Measurements from ENCODE around the gene NOP56. TPM values are rescaled to one million over a fixed set of nuclear protein-coding genes. Genes with fewer than 3 reads are reported as not detected.

Gene NOP56
- total and polyA plus RNA-seq, 9 of the 15 experiments (the other 6 are each of a cell fraction or from before 2014, with no cell fraction given) = 295 to 697 (median 439) TPM

GRCh38 chr20:2706688-2707352 lies 54.4 kb downstream of the NOP56 start:
- Histone ChIP-seq H3K4me3 (no peak overlapping the region), H3K4me1 (replicated peaks in 1 of 2; ENCODE audit: control insufficient read depth in 2 of 2, insufficient read depth in 2 of 2, low read length in 2 of 2) (no peaks in the 10 kb centered on the region), H3K27ac (ENCODE audit: extremely low read depth, low read depth, low read length) (no peak overlapping the region), H3K27me3 (ENCODE audit: control insufficient read depth in 2 of 2, insufficient read depth in 2 of 2, low read length in 2 of 2) (peaks cover 2 to 51% of the 10 kb centered on the region in 2 experiments; a peak in 2 of 5 replicates), H3K79me2 (ENCODE audit: control insufficient read depth, insufficient read depth, low read length) (no peaks in the 10 kb centered on the region), H2AFZ (ENCODE audit: low read depth, low read length) (no peak overlapping the region), H3K9ac (ENCODE audit: insufficient read depth in 1 of 2, low read depth in 2 of 2, low read length in 2 of 2) (no peak overlapping the region), H4K20me1 (replicated peaks; ENCODE audit: control insufficient read depth, insufficient read depth, low read length) (no peaks in the 10 kb centered on the region), H3K36me3 (ENCODE audit: control insufficient read depth, insufficient read depth, low read length) (no peaks in the 10 kb centered on the region), H3K9me3 (replicated peaks; ENCODE audit: control insufficient read depth, insufficient read depth, low read depth, low read length) (no peaks in the 10 kb centered on the region), H3K4me2 (ENCODE audit: insufficient read depth, low read length) (no peak overlapping the region), H3K9me1 (ENCODE audit: control insufficient read depth, insufficient read depth, low read length) (no peaks in the 10 kb centered on the region)
- WGBS (ENCODE audit: insufficient coverage, low coverage, missing lambda C conversion rate) = 0% methylated on average over 6 of the region's 6 CpGs
- POLR2A ChIA-PET = no interaction called here
- no peak for TF ChIP-seq SRSF9 (IDR thresholded peaks at IDR 0.05; ENCODE audit: borderline replicate concordance, low read depth, low read length)
- no peak for TF ChIP-seq RERE (CRISPR knock-in tag; IDR thresholded peaks at IDR 0.05; ENCODE audit: borderline replicate concordance)
- no peak for TF ChIP-seq E2F5 (CRISPR knock-in tag; IDR thresholded peaks at IDR 0.05)
- TF ChIP-seq KHSRP (IDR thresholded peaks at IDR 0.05) = no peak
- TF ChIP-seq ZZZ3 (IDR thresholded peaks at IDR 0.05) = no peak
- no peak for DNase-seq (ENCODE audit: extremely low read depth in 1 of 4, low spot score in 3 of 4)
- ATAC-seq = no peak
- no TSS peak for BruUV-seq (replicated peaks)
- CTCF ChIA-PET (ENCODE audit: low intra/inter-chr PET ratio) = no interaction called here
- in situ Hi-C loops (cut with MboI) (no loop called here), intact Hi-C loops (cut with micrococcal nuclease) (no loop called here)
- no peak for FAIRE-seq

Measured in K562 (cell line).